H9 (cell line): ENCODE measurements around the gene HCFC2. TPM values are rescaled to one million over a fixed set of nuclear protein-coding genes. Genes with fewer than 3 reads are reported as not detected.

Experiments used
- DNase-seq: peaks from one replicate; pipeline ENCODE4 v3.0.0-alpha.2; 2017
- H2AFZ ChIP-seq: one replicate; pipeline ENCODE4 v1.6.1; 2013; ENCODE audit warnings: mild to moderate bottlenecking, low read length, control low read depth, moderate library complexity
- H2AK5ac ChIP-seq: 2 replicates; pipeline ENCODE4 v1.6.1; 2013; ENCODE audit warnings: low read length, control low read depth, mixed read lengths; ENCODE audit not compliant: insufficient read length
- H2BK120ac ChIP-seq: one replicate; pipeline ENCODE4 v1.6.1; 2013; ENCODE audit warnings: low read depth, mild to moderate bottlenecking, low read length, control low read depth, inconsistent platforms; ENCODE audit not compliant: poor library complexity, severe bottlenecking
- H2BK12ac ChIP-seq: 2 replicates; pipeline ENCODE4 v1.6.1; 2013; ENCODE audit warnings: low read length, control low read depth, mixed read lengths, low read depth; ENCODE audit not compliant: insufficient read length
- H2BK15ac ChIP-seq: 2 replicates; pipeline ENCODE4 v1.6.1; 2013; ENCODE audit warnings: low read depth, low read length, control low read depth
- H2BK20ac ChIP-seq: one replicate; pipeline ENCODE4 v1.6.1; 2013; ENCODE audit warnings: low read depth, mild to moderate bottlenecking, low read length, control low read depth, inconsistent platforms; ENCODE audit not compliant: poor library complexity, severe bottlenecking
- H2BK5ac ChIP-seq: 2 replicates; pipeline ENCODE4 v1.6.1; 2013; ENCODE audit warnings: low read length, control low read depth, mixed read lengths; ENCODE audit not compliant: insufficient read length
- H3K14ac ChIP-seq: 2 replicates; pipeline ENCODE4 v1.6.1; 2013; ENCODE audit warnings: low read length, control low read depth; ENCODE audit not compliant: insufficient read depth
- H3K18ac ChIP-seq: 2 replicates; pipeline ENCODE4 v1.6.1; 2013; ENCODE audit warnings: low read depth, mild to moderate bottlenecking, mixed read lengths, low read length, control low read depth; ENCODE audit not compliant: insufficient read length
- H3K23ac ChIP-seq: 2 replicates; pipeline ENCODE4 v1.6.1; 2013; ENCODE audit warnings: low read length, control low read depth, mixed read lengths, low read depth; ENCODE audit not compliant: insufficient read length
- H3K23me2 ChIP-seq: 2 replicates; pipeline ENCODE4 v1.6.1; 2013; ENCODE audit warnings: low read depth, mild to moderate bottlenecking, mixed read lengths, low read length, control low read depth; ENCODE audit not compliant: insufficient read length, poor library complexity, severe bottlenecking
- H3K27ac ChIP-seq: 2 replicates; pipeline ENCODE4 v1.5.1; 2013; ENCODE audit warnings: low read length, control low read depth, mixed read lengths, low read depth; ENCODE audit not compliant: insufficient read length
- H3K27me3 ChIP-seq: 2 replicates; pipeline ENCODE4 v1.6.1; 2013; ENCODE audit warnings: low read length, control low read depth, inconsistent platforms; ENCODE audit not compliant: insufficient read depth
- H3K4ac ChIP-seq: 2 replicates; pipeline ENCODE4 v1.6.1; 2013; ENCODE audit warnings: low read depth, mild to moderate bottlenecking, control low read depth, inconsistent platforms, low read length, moderate library complexity
- H3K4me1 ChIP-seq: 2 replicates; pipeline ENCODE4 v1.6.1; 2013; ENCODE audit warnings: low read length, control low read depth, inconsistent platforms; ENCODE audit not compliant: insufficient read depth
- H3K4me2 ChIP-seq: 2 replicates; pipeline ENCODE4 v1.6.1; 2013; ENCODE audit warnings: low read length, control low read depth, mixed read lengths; ENCODE audit not compliant: insufficient read length, insufficient read depth
- H3K56ac ChIP-seq: 2 replicates; pipeline ENCODE4 v1.6.1; 2013; ENCODE audit warnings: low read depth, mild to moderate bottlenecking, mixed read lengths, low read length, control low read depth; ENCODE audit not compliant: insufficient read length
- H3K79me1 ChIP-seq: 2 replicates; pipeline ENCODE4 v1.6.1; 2013; ENCODE audit warnings: low read depth, mild to moderate bottlenecking, moderate library complexity, low read length, control low read depth, inconsistent platforms; ENCODE audit not compliant: insufficient read depth, poor library complexity, severe bottlenecking
- H3K79me2 ChIP-seq: 2 replicates; pipeline ENCODE4 v1.6.1; 2013; ENCODE audit warnings: low read length, control low read depth, inconsistent platforms; ENCODE audit not compliant: insufficient read depth
- H3K9ac ChIP-seq: 2 replicates; pipeline ENCODE4 v1.6.1; 2013; ENCODE audit warnings: low read length, control low read depth, mixed read lengths; ENCODE audit not compliant: insufficient read length; ENCODE audit errors: extremely low read depth
- H3K9me3 ChIP-seq: one replicate; pipeline ENCODE4 v1.6.1; 2013; ENCODE audit warnings: low read depth, low read length, inconsistent platforms; ENCODE audit not compliant: control insufficient read depth
- H3T11ph ChIP-seq: one replicate; pipeline ENCODE4 v1.6.1; 2013; ENCODE audit warnings: mild to moderate bottlenecking, low read length, control low read depth, inconsistent platforms
- H4K20me1 ChIP-seq: one replicate; pipeline ENCODE4 v1.6.1; 2013; ENCODE audit not compliant: control insufficient read depth, insufficient read length, insufficient read depth
- H4K5ac ChIP-seq: 2 replicates; pipeline ENCODE4 v1.6.1; 2013; ENCODE audit warnings: low read depth, mild to moderate bottlenecking, mixed read lengths, low read length, control low read depth; ENCODE audit not compliant: insufficient read length
- H4K8ac ChIP-seq: replicated peaks from 2 replicates; pipeline ENCODE4 v1.6.1; 2013; ENCODE audit warnings: low read length, control low read depth, mixed read lengths, low read depth; ENCODE audit not compliant: insufficient read length
- H4K91ac ChIP-seq: 2 replicates; pipeline ENCODE4 v1.6.1; 2013; ENCODE audit warnings: low read depth, mild to moderate bottlenecking, moderate library complexity, mixed read lengths, low read length, control low read depth; ENCODE audit not compliant: insufficient read length
- H3K27ac Mint-ChIP-seq, 3 experiments: 2 replicates in 2 of 3; 3 replicates in 1 of 3; pipeline ENCODE4 v1.8.0; 2020 to 2021; ENCODE audit warnings: mixed read lengths in 3 of 3, mild to moderate bottlenecking in 1 of 3, moderate library complexity in 1 of 3
- H3K27me3 Mint-ChIP-seq: 2 replicates; pipeline ENCODE4 v1.8.0; 2021; ENCODE audit warnings: low read depth, mild to moderate bottlenecking, moderate library complexity, mixed read lengths
- H3K36me3 Mint-ChIP-seq, 3 experiments: 2 replicates in 2 of 3; 3 replicates in 1 of 3; pipeline ENCODE4 v1.8.0; 2020 to 2021; ENCODE audit warnings: low read depth in 3 of 3, mixed read lengths in 3 of 3; ENCODE audit not compliant: insufficient read depth in 1 of 3
- H3K4me1 Mint-ChIP-seq, 2 experiments: 2 replicates each; pipeline ENCODE4 v1.8.0; 2020; ENCODE audit warnings: mixed read lengths in 2 of 2
- H3K4me3 Mint-ChIP-seq, 2 experiments: 2 replicates in 1 of 2; 3 replicates in 1 of 2; pipeline ENCODE4 v1.8.0; 2020 to 2021; ENCODE audit warnings: mild to moderate bottlenecking in 2 of 2, mixed read lengths in 2 of 2, moderate library complexity in 1 of 2
- H3K9me3 Mint-ChIP-seq, 2 experiments: 2 replicates in 1 of 2; 3 replicates in 1 of 2; pipeline ENCODE4 v1.8.0; 2020; ENCODE audit warnings: mild to moderate bottlenecking in 2 of 2, mixed read lengths in 2 of 2, moderate library complexity in 1 of 2
- WGBS: extraction: QIAGEN DNeasy Blood & Tissue Kit; methylation state at CpG from one replicate; pipeline ENCODE4 v1.1.7; 2013; ENCODE audit warnings: missing lambda C conversion rate, low lambda C conversion rate, mixed read lengths; ENCODE audit not compliant: insufficient read length; ENCODE audit errors: extremely low coverage; 5-methylcytosine and 5-hydroxymethylcytosine counted together
- total RNA-seq: library from RNA; stranded (reverse); gene quantifications from 2 replicates; pipeline ENCODE4 v1.2.1, GENCODE V29; 2021
- TF ChIP-seq, protein P1 (sequence below): fragments of 200-600 bp; sonication (generic); conservative IDR thresholded peaks from 3 replicates; pipeline ENCODE4 v1.8.0; 2021; ENCODE audit warnings: antibody characterized with exemption, mild to moderate bottlenecking

HCFC2 gene
- total RNA-seq, 1 experiment from 2014 or later, result 1.9 TPM

DNA sequence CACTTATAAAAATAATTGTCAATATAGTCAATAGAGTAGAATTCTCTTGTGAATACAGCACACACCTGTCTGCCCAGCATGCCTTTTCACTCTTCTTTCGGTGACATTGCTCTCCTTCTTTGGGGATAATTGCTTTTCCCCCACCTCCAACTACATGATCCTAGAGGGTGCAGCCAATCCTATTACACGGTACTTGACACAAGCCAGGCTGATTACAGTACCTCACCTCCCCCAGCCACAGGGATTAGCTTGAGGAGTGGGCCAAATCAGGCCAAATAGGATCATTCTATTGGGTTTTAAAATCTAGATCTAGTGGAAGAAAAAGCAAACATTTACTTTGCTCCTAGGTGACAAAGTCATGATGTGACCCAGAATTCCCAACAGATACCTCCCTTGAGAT, 90.5 kb downstream of the HCFC2 start:
- Histone ChIP-seq H3K23ac (no peak overlapping the region), H3K27me3 (no peaks in the 10 kb centered on the region), H2AK5ac (no peak overlapping the region), H4K5ac (no peak overlapping the region), H3T11ph (no peak overlapping the region), H3K9me3 (no peaks in the 10 kb centered on the region), H2AFZ (no peak overlapping the region), H3K23me2 (no peaks in the 10 kb centered on the region), H4K8ac (no peak overlapping the region), H3K9ac (no peak overlapping the region), H2BK120ac (no peak overlapping the region), H3K4me2 (no peak overlapping the region), H2BK5ac (no peak overlapping the region), H2BK20ac (no peak overlapping the region), H3K27ac (no peak overlapping the region), H3K4me1 (no peaks in the 10 kb centered on the region), H3K79me1 (no peaks in the 10 kb centered on the region), H3K56ac (no peak overlapping the region), H4K20me1 (no peaks in the 10 kb centered on the region), H3K18ac (no peak overlapping the region), H3K4ac (no peak overlapping the region), H3K79me2 (no peaks in the 10 kb centered on the region), H2BK12ac (no peak overlapping the region), H2BK15ac (no peak overlapping the region), H3K14ac (no peak overlapping the region), H4K91ac (no peak overlapping the region)
- TF ChIP-seq, protein P1, sequence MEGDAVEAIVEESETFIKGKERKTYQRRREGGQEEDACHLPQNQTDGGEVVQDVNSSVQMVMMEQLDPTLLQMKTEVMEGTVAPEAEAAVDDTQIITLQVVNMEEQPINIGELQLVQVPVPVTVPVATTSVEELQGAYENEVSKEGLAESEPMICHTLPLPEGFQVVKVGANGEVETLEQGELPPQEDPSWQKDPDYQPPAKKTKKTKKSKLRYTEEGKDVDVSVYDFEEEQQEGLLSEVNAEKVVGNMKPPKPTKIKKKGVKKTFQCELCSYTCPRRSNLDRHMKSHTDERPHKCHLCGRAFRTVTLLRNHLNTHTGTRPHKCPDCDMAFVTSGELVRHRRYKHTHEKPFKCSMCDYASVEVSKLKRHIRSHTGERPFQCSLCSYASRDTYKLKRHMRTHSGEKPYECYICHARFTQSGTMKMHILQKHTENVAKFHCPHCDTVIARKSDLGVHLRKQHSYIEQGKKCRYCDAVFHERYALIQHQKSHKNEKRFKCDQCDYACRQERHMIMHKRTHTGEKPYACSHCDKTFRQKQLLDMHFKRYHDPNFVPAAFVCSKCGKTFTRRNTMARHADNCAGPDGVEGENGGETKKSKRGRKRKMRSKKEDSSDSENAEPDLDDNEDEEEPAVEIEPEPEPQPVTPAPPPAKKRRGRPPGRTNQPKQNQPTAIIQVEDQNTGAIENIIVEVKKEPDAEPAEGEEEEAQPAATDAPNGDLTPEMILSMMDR, result no peak
- Mint-ChIP-seq H3K4me1 (peaks cover 0 to 6% of the 10 kb centered on the region in 2 experiments; a peak in 2 of 4 replicates), H3K27ac (no peak overlapping the region), H3K9me3 (no peaks in the 10 kb centered on the region), H3K36me3 (no peaks in the 10 kb centered on the region), H3K4me3 (no peak overlapping the region), H3K27me3 (peaks cover 10% of the 10 kb centered on the region)
- no CpG with 5 or more reads among the region's 2 CpGs for WGBS
- no peak for DNase-seq

Other genes starting within 250 kb of the HCFC2 start
- 13.3 and 13.6 TPM in 2 replicates for gene NT5DC3, start 223.3 kb upstream of the HCFC2 start, total RNA-seq
- 737 and 747 TPM in 2 replicates for gene HSP90B1, start 134.1 kb upstream of the HCFC2 start, total RNA-seq
- gene TDG, start 98.7 kb upstream of the HCFC2 start, total RNA-seq, result 70.3 and 72.4 TPM in 2 replicates
- gene GLT8D2, start 14.3 kb upstream of the HCFC2 start, total RNA-seq, result 2.9 and 3.8 TPM in 2 replicates
- 52.1 and 52.5 TPM in 2 replicates for gene NFYB, start 73.7 kb downstream of the HCFC2 start, total RNA-seq
- 93.6 and 100 TPM in 2 replicates for gene TXNRD1, start 151.2 kb downstream of the HCFC2 start, total RNA-seq
- gene EID3, start 239.2 kb downstream of the HCFC2 start, total RNA-seq, result 1.2 and 1.4 TPM in 2 replicates